CD1c-positive myeloid dendritic cell (primary cell): Measurements from ENCODE around the gene SCAF1.
"Not testable (repeated sequence)": the region's sequence is repeated elsewhere in the genome, so short reads cannot be mapped to it uniquely, and the experiment has no call there.

Source experiments
- DNase-seq: peaks from one replicate; pipeline ENCODE4 v3.0.0-alpha.2; 2016; ENCODE audit errors: extremely low spot score

Gene SCAF1

DNA sequence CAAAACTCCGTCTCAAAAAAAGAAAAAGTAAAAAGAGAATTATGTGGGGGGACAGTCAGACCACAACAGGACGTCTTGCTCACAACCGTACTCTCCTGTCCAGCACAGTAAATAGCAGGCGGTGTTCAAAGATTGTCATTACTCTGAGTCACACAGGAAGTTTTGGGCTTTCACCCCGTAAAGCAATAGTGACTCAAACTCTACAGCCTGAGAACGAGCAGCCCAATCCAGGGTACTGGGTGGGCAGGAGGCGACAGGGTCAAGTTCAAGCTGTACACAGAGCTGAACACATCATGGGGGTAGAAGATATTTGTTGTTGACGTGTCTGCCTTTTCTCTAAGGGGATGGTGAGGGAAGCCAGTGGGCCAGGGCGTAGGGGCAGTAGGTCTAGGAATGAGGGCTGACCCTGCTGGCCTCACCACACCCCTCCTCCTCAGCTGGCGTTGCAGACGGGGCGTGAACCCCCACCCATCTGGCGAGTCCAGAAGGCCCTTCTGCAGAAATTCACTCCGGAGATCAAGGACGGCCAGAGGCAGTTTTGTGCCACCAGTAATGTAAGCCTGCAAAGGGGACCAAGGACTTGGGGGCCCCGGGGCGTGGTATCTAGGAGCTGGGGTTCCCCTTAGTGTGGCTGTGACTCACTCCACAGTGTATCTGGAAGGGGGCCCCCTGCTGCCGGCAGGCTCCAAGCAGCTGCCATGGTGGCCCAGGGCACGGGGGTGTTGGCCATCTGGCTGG, 27.7 kb upstream of the SCAF1 start:
- DNase-seq, result peak; percentile 33

DNA sequence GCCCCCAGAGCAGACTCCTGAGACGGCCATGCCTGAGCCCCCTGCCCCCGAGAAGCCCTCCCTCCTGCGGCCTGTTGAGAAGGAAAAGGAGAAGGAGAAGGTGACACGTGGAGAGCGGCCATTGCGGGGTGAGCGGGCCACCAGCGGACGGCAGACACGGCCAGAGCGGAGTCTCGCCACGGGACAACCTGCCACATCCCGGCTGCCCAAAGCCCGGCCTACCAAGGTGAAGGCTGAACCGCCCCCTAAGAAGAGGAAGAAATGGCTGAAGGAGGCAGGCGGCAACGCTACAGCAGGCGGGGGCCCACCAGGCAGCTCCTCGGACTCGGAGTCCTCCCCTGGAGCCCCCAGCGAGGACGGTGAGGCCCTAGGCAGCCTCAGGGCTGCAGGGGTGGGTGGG, 26.1 kb upstream of the SCAF1 start:
- DNase-seq, result no peak

DNA sequence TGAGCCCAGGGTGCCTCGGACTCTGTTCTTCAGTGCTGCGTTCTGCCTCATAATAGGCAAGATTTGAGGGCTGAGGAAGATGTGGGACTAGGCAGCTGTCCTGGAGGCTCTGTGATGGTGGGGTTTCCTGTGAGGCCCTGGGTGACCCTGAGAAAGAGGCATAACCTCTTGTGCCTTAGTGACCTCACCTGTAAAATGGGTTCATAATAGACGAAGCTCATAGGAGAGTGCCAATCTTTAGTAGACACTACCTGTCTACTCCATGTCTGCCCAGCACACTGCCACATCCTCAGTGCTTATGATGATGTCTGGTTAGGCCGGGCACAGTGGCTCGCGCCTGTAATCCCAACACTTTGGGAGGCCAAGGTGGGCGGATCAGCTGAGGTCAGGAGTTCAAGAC, 25.5 kb upstream of the SCAF1 start:
- DNase-seq, result no peak

- no peak for DNase-seq
These were observed 25.1 kb upstream of the SCAF1 start for GRCh38 chr19:49616945-49617344.

GRCh38 chr19:49617860-49618259, 24.1 kb upstream of the SCAF1 start:
- not testable (repeated sequence) for DNase-seq

DNA sequence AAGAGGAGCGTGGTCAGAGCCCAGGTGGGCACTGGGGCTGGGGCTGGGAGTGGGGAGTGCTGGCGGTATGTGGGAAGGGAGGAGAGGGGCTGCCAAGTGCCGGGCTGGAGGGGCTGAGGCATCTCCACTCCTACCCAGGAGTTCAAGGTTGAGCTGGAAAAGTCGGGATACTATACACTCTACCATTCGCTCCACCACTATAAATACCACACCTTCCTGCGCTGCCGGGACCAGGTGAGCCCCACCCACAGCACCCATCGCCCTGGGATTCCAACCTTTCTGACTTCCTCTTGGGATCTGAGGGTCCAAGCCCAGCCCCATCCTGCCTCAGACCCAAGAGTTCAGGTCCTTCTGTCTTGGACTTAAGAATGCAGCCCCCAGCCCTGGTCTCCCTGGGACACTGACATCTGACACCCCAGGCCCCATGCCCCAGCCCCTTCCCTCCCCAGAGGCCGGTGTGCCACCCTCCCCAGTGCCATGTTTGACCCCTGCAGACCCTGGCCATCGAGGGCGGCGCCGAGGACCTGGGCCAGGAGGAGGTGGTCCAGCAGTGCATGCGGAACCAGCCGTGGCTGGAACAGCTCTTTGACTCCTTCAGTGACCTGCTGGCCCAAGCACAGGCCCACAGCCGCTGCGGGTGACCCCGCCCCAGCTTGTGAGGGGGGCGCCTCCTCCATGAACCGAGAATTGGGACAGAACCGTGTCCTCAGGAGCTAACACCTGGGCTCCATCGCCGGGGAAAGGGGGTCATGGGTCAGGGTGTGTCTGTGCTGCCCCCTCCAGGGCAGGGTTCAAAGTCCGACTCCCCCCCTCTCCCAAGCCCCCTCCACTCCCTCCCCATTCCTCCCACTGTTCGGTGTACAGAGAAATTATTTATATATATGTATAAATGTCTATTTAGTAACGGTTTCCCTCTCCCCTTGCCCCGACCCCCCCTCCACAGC, 16.8 kb upstream of the SCAF1 start:
- DNase-seq, result no peak

DNA sequence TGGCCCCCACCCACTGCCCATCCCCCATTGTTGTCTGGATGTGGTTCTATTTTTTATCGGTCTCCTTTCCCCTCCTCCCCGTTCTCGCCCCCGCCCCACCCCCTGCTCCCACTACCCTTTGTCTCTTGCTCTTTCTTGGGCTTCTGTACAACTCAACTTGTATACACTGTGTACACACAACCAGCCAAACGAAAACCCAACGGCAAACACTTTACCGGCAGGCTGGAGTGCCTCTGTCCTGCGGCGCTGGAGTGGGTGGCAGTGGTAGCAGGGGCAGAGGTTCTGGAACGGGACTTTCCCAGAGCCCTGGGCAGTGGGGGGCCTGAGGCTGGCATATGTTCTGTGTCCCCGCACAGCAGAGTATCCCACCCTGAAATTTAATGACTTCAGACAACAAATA, 15.8 kb upstream of the SCAF1 start:
- DNase-seq, result no peak

DNA sequence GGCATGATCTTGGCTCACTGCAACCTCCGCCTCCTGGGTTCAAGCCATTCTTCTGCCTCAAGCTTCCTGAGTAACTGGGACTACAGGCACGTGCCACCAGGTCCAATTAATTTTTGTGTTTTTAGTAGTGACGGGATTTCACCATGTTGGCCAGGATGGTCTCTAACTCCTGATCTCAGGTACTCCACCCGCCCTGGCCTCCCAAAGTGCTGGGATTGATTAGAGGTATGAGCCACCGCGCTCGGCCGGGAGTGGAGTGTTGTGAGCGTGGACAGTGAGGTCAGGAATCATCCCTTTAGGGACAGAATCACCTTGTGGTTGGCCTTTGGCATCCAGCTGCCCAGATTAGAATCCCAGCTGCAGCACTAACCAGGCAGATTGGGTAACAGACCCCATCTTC, 12.3 kb upstream of the SCAF1 start:
- DNase-seq, result no peak

GRCh38 chr19:49631014-49631588, 10.9 kb upstream of the SCAF1 start:
- no peak for DNase-seq

- no peak for DNase-seq
These were observed 10.3 kb upstream of the SCAF1 start for GRCh38 chr19:49631610-49632192.

- no peak for DNase-seq
These were observed 9.4 kb upstream of the SCAF1 start for GRCh38 chr19:49632576-49632975.

- not testable (repeated sequence) for DNase-seq
These were observed 8.7 kb upstream of the SCAF1 start for GRCh38 chr19:49633273-49633672.

- peak; percentile 34 for DNase-seq
These were observed 6.3 kb upstream of the SCAF1 start for GRCh38 chr19:49635530-49636232.

DNA sequence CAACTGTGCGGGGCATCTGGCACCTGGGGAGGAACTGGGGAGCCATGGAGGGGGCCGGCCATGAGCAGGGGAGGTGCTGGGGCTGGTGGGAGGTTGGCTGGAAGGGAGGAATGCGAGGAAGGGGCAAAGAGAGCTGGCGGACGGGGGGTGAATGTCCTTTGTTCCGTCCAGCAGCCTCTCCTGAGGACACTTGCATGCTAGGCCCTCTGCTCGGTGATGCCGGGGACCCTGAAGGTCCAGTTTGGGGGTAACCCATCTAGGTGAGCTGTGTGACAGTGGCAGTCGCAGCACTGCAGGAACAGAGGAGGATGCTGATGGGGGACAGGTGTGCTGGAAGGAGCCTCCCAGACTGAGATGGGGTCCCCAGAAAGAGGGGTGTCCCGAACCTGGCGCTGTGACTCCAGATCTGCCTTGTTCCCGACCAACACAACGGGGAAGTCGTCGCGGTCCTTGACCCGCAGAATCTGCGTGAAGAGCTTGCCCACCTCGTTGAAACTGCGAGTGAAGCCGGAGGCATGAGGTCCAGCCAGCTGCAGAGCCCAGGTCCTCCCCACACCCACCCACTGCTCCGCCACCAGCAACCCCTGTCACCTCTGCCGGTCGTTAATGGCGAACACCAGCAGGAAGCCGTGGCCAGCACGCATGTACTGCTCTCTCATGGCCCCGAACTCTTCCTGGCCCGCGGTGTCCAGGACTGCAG, 5.6 kb upstream of the SCAF1 start:
- no peak for DNase-seq

- DNase-seq, result peak; percentile 49
These were observed 3.9 kb upstream of the SCAF1 start for GRCh38 chr19:49637821-49638738.

GRCh38 chr19:49639401-49640112, 2.5 kb upstream of the SCAF1 start:
- no peak for DNase-seq

DNA sequence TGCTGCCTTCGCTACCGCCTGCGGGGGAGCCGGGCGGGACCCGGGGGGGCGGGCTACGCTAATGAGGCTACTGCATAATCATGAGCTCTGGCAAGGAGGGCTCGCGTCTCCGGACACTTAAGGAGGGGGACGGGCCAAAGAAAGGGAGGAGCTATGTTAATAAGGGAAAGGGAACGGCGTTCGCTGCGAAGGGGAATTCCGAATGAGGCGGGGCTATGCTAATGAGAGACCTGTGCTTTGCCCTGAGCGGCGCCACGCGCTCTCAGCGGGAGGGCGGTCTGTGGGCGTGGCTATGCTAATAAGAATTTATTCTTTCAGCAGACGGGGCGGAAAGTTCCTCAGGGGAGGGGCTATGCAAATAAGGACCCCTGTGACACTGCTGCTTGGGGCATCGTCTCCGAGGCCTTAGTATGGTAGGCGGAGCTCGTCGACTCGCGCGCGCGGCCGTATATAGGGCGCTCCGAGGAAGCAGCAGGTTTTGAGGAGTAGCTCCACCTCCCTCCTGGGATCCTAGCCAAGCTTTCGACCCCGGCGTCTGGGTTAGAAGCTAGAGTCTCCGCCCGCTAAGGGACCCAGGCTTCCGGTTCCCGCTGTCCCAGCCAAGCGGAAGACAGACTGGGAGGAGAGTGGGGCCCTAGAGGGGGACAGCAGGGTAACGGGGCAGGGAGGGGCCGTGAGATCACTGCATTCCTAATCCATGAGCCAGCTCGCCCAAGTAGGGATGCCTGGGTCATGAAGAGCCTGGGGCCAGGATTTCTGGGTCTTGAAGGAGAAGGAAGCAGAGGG, 1.7 kb upstream of the SCAF1 start, which contains the start of gene RRAS:
Gene RRAS (minus strand): TSS at position 31 of the 786 bp plus-strand sequence. CDS start 45 bp downstream, outside the sequence.
- peak; percentile 100 for DNase-seq

- no peak for DNase-seq
These were observed 555 bp downstream of the SCAF1 start for GRCh38 chr19:49642492-49643035.
